K562 (cell line): ENCODE data around the gene EGFL7. TPM values are rescaled to one million over a fixed set of nuclear protein-coding genes. Genes with fewer than 3 reads are reported as not detected.
A peak's percentile ranks its signal among the peaks of the same experiment; 100 is the strongest.

Source experiments
- AFF1 ChIP-seq, 2 experiments: fragments of 450-650 bp; IDR thresholded peaks; 2 replicates each; pipeline ENCODE4 v1.6.1; 2018; ENCODE audit warnings: mild to moderate bottlenecking in 2 of 2, low read depth in 1 of 2; ENCODE audit not compliant: partially characterized antibody in 2 of 2
- ATF3 ChIP-seq, 2 experiments: fragments of 450-650 bp in 1 of 2; sonication (generic) in 1 of 2; formaldehyde crosslinking in 1 of 2; IDR thresholded peaks in 1 of 2; conservative IDR thresholded peaks in 1 of 2; 2 replicates each; pipeline versions ENCODE4 v1.6.1 to v1.8.1; 2016 to 2023; ENCODE audit warnings: mild to moderate bottlenecking in 2 of 2, moderate library complexity in 2 of 2, inconsistent platforms in 1 of 2, missing genetic modification reagents in 1 of 2
- CBFA2T2 ChIP-seq: fragments of 450-650 bp; conservative IDR thresholded peaks from 2 replicates; pipeline ENCODE4 v1.6.1; 2017; ENCODE audit warnings: mild to moderate bottlenecking
- FIP1L1 ChIP-seq: fragments of 200-400 bp; formaldehyde crosslinking; IDR thresholded peaks from 2 replicates; pipeline ENCODE4 v1.6.1; 2018; ENCODE audit warnings: mild to moderate bottlenecking, low read depth, low read length; ENCODE audit not compliant: poor library complexity, severe bottlenecking
- GABPB1 ChIP-seq: sonication (generic); formaldehyde crosslinking; IDR thresholded peaks from 2 replicates; pipeline ENCODE4 v1.8.0; 2022; ENCODE audit warnings: mild to moderate bottlenecking, missing genetic modification reagents
- HCFC1 ChIP-seq: IDR thresholded peaks from 2 replicates; pipeline ENCODE4 v1.6.1; 2012; ENCODE audit warnings: low read depth, low read length, improper control_type of control experiment
- HDAC6 ChIP-seq: IDR thresholded peaks from 2 replicates; pipeline ENCODE4 v1.6.1; 2012; ENCODE audit warnings: low read depth, mild to moderate bottlenecking, control low read depth, inconsistent platforms, low read length, moderate library complexity
- KLF6 ChIP-seq: fragments of 250-450 bp; sonication (Bioruptor Pico); IDR thresholded peaks from 2 replicates; pipeline ENCODE4 v1.4.0; 2020; ENCODE audit warnings: mild to moderate bottlenecking, moderate library complexity, borderline replicate concordance
- MXI1 ChIP-seq: IDR thresholded peaks from 2 replicates; pipeline ENCODE4 v1.6.1; 2011; ENCODE audit warnings: low read depth, mild to moderate bottlenecking, improper control_type of control experiment, low read length
- MYNN ChIP-seq, 2 experiments: sonication (generic); formaldehyde crosslinking in 1 of 2; IDR thresholded peaks; 2 replicates each; pipeline versions ENCODE4 v1.5.0 to v1.6.1; 2016 to 2020; ENCODE audit warnings: antibody characterized with exemption in 1 of 2, missing genetic modification reagents in 1 of 2
- NELFE ChIP-seq: IDR thresholded peaks from 2 replicates; pipeline ENCODE4 v1.6.1; 2011; ENCODE audit warnings: mild to moderate bottlenecking; ENCODE audit not compliant: insufficient read depth, insufficient read length
- POLR2AphosphoS5 ChIP-seq: IDR thresholded peaks from 2 replicates; pipeline ENCODE4 v1.6.1; 2011; ENCODE audit warnings: mild to moderate bottlenecking, low read depth, low read length, moderate library complexity; ENCODE audit not compliant: control insufficient read depth, insufficient read depth
- POLR2G ChIP-seq: fragments of 200-400 bp; formaldehyde crosslinking; IDR thresholded peaks from 2 replicates; pipeline ENCODE4 v1.6.1; 2017; ENCODE audit warnings: low read depth, mild to moderate bottlenecking, antibody characterized with exemption, low read length, moderate library complexity
- PRPF4 ChIP-seq: fragments of 200-400 bp; formaldehyde crosslinking; IDR thresholded peaks from one replicate; pipeline ENCODE4 v1.6.1; 2017; ENCODE audit warnings: low read length, low read depth, mild to moderate bottlenecking; ENCODE audit not compliant: insufficient read depth, poor library complexity, severe bottlenecking
- RBBP5 ChIP-seq: fragments of 200-600 bp; sonication (generic); IDR thresholded peaks from 2 replicates; pipeline ENCODE4 v1.6.1; 2012; ENCODE audit warnings: borderline replicate concordance, mild to moderate bottlenecking, low read length, control low read depth, inconsistent platforms; ENCODE audit not compliant: insufficient read depth, poor library complexity, severe bottlenecking
- SIRT6 ChIP-seq: IDR thresholded peaks from one replicate; pipeline ENCODE4 v1.6.1; 2012; ENCODE audit warnings: low read depth, mild to moderate bottlenecking, control low read depth, inconsistent platforms, low read length, moderate library complexity
- ZFP1 ChIP-seq: fragments of 450-650 bp; formaldehyde crosslinking; IDR thresholded peaks from 2 replicates; pipeline ENCODE4 v1.4.0; 2020; ENCODE audit warnings: mild to moderate bottlenecking, mixed read lengths
- ZNF174 ChIP-seq: fragments of 250-450 bp; sonication (Bioruptor Pico); IDR thresholded peaks from 2 replicates; pipeline ENCODE4 v1.4.0; 2020; ENCODE audit warnings: mild to moderate bottlenecking
- ZNF41 ChIP-seq: fragments of 250-450 bp; sonication (Bioruptor Pico); conservative IDR thresholded peaks from 2 replicates; pipeline ENCODE4 v1.4.0; 2020; ENCODE audit warnings: mild to moderate bottlenecking
- polyA plus RNA-seq, 8 experiments: library from polyadenylated mRNA; depleted of rRNA in 4 of 8; stranded (reverse) in 5 of 8; unstranded in 3 of 8; fragments of >200 nt; fragmentation: Nextera tagmentation in 2 of 8; fragmentation: Illumina TruSeq in 1 of 8; extraction: Ambion mirVana in 2 of 8; extraction: Trizol in 1 of 8; gene quantifications; 2 replicates each; pipeline versions ENCODE4 v1.2.1 to v1.2.3, GENCODE V29; 2011 to 2014; ENCODE audit warnings: inconsistent platforms in 1 of 8, missing spikeins in 1 of 8
- total RNA-seq, 7 experiments: library from RNA; depleted of rRNA in 6 of 7; stranded (reverse); fragments of >200 nt in 6 of 7; fragmentation: Illumina TruSeq in 2 of 7; extraction: Trizol in 2 of 7; gene quantifications; 2 replicates each; pipeline versions ENCODE4 v1.2.1 to v1.2.3, GENCODE V29; 2011 to 2021; ENCODE audit warnings: low replicate concordance in 1 of 7
- TF ChIP-seq, protein P1 (sequence below): fragments of 250-450 bp; sonication (Bioruptor Pico); IDR thresholded peaks from 2 replicates; pipeline ENCODE4 v1.9.0; 2021; ENCODE audit warnings: mild to moderate bottlenecking
- TF ChIP-seq, protein P2 (sequence below): sonication (generic); formaldehyde crosslinking; IDR thresholded peaks from 2 replicates; pipeline ENCODE4 v1.8.1; 2022; ENCODE audit warnings: missing genetic modification reagents

The EGFL7 gene
- total and polyA plus RNA-seq, 9 of the 15 experiments (the other 6 are each of a cell fraction or from before 2014, with no cell fraction given) = 1.5 to 286 (median 55.5) TPM

DNA sequence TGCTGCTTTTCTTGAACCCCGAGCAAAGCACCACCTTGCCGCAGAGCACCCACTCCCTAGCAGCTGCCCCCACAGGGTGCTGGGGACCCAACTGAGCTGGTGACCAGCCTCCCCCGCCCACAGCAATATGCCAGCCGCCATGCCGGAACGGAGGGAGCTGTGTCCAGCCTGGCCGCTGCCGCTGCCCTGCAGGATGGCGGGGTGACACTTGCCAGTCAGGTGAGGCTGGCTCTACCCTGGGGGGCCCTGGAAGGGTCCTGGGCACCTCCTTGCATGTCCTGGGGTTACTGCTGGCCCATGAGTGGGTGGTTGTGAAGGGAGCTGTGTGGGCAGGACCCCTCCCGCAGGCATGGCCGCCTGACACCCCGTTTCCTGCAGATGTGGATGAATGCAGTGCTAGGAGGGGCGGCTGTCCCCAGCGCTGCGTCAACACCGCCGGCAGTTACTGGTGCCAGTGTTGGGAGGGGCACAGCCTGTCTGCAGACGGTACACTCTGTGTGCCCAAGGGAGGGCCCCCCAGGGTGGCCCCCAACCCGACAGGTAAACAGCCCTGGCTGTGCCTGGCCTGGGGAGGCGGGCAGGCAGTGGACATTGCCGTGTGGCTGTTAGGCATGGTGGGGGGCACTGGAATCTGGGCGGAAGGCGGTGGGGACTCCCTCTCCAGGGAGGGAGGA, 7.2 kb downstream of the EGFL7 start (continued):
- TF ChIP-seq HDAC6 (no peak), ZNF174 (CRISPR knock-in tag) (no peak), PRPF4 (peak; percentile 65), SIRT6 (peak; percentile 39), ZNF41 (CRISPR knock-in tag) (no peak), ZFP1 (CRISPR knock-in tag) (no peak), POLR2AphosphoS5 (no peak), HCFC1 (no peak), MYNN (IDR thresholded peaks at IDR 0.05) (peak; percentile 14; the same call in 1 of the 2 replicates), MYNN (CRISPR knock-in tag; IDR thresholded peaks at IDR 0.05) (no peak), CBFA2T2 (no peak), FIP1L1 (peak; percentile 95), NELFE (no peak), RBBP5 (no peak), GABPB1 (CRISPR knock-in tag) (no peak), KLF6 (CRISPR knock-in tag) (no peak), ATF3 (IDR thresholded peaks at IDR 0.05) (no peak), ATF3 (CRISPR knock-in tag; conservative IDR thresholded peaks at IDR 0.05) (no peak), MXI1 (no peak), POLR2G (peak; percentile 87), AFF1 (IDR thresholded peaks at IDR 0.05; ENCODE audit: low read depth in 1 of 2, partially characterized antibody in 2 of 2) (no peak)
- TF ChIP-seq, protein P1, sequence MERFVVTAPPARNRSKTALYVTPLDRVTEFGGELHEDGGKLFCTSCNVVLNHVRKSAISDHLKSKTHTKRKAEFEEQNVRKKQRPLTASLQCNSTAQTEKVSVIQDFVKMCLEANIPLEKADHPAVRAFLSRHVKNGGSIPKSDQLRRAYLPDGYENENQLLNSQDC (CRISPR knock-in tag) = no peak
- TF ChIP-seq, protein P2, sequence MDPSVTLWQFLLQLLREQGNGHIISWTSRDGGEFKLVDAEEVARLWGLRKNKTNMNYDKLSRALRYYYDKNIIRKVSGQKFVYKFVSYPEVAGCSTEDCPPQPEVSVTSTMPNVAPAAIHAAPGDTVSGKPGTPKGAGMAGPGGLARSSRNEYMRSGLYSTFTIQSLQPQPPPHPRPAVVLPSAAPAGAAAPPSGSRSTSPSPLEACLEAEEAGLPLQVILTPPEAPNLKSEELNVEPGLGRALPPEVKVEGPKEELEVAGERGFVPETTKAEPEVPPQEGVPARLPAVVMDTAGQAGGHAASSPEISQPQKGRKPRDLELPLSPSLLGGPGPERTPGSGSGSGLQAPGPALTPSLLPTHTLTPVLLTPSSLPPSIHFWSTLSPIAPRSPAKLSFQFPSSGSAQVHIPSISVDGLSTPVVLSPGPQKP = no peak
